Endothelial cell of umbilical vein (primary cell): ENCODE results near the gene HOXA1.

Experiments used
- JUN ChIP-seq: IDR thresholded peaks from 2 replicates; pipeline ENCODE4 v1.6.1; 2011; ENCODE audit warnings: borderline replicate concordance, low read depth; ENCODE audit not compliant: insufficient read length, insufficient read depth
- POLR2A ChIP-seq: IDR thresholded peaks from 2 replicates; pipeline ENCODE4 v1.6.1; 2012; ENCODE audit warnings: low read depth, mild to moderate bottlenecking, control low read depth, low read length

GRCh38 chr7:27141923-27142579 is 46.3 kb upstream of the HOXA1 start:
- TF ChIP-seq JUN (no peak), POLR2A (no peak)
